Activated CD4-positive, alpha-beta T cell treated with anti-CD3 and anti-CD28 coated beads, Interleukin-2, amount 50 U/mL, for 4 hours (primary cell): ENCODE data around the gene MRPS6.

Experiments
- DNase-seq, 2 experiments: peaks; one replicate each; pipeline ENCODE4 v3.0.0-alpha.2; 2020

Gene MRPS6

DNA sequence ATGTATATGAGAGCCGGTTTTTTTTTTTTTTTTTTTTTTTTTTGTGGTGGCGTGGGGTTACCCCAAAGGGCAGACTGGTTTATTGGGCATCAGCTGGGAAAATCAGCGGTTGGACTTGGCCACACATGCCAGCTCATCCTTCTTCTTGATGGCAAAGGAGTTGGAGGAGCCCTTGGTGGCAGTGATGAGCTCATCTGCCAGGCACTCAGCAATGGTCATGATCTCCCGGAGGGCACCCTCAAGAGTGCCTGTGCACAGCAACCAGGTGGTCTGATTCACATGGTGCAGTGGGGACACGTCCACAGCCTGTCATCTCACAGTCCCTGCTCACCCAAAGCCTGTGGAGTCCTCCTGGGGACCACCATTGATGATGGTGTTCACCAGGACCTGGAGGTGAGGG is 62.0 kb downstream of the MRPS6 start:
- no peak for DNase-seq

GRCh38 chr21:34141373-34141772 is 68.0 kb downstream of the MRPS6 start:
- DNase-seq: no peak

DNA sequence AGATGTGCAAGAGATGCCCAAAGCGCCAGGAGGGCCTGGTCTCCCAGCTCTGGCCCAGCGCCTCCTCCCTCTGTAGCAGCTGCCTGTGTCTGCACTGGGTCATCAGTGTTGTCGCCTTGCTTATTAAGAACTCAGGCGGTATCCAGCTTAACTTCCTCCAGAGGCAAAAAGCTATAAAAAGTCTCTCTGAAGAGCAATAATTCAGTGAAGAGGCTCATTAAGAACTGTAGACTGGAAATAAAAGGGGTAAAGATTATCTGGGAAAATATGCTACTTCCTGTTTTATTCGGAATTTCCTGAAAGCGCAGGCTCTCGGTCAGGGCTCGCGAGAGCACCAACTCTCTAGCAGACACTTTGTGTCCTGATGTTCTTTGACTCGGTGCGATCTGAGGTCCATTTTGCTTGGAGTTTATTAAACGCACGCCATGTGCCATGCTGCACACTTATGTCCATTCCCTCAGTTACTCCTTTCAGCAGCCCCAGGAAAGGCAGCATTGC is 70.4 kb downstream of the MRPS6 start:
- no peak for DNase-seq

DNA sequence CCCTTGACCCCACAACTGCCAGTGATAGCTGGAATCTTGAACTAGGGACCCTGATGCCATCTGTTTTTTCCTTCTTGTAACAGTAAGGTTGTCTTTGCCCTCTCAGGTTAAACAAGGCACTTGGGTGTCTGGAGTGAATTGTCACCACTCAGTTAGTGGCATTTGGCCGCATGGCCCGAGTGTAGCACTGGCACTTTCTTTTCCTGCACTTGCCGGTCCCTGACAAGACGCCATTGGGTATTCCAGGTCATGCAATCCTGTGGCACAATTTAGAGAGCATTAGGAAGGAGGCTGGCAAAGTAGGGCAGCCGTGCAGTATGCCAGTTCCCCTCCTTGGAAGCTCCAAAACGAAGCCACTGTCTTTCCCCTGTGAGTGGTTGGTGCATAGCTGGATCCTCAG is 70.8 kb downstream of the MRPS6 start:
- no peak for DNase-seq

GRCh38 chr21:34147792-34148418 is 74.5 kb downstream of the MRPS6 start:
- DNase-seq: no peak

- no peak for DNase-seq
Measured at GRCh38 chr21:34148419-34148804, 75.0 kb downstream of the MRPS6 start.

DNA sequence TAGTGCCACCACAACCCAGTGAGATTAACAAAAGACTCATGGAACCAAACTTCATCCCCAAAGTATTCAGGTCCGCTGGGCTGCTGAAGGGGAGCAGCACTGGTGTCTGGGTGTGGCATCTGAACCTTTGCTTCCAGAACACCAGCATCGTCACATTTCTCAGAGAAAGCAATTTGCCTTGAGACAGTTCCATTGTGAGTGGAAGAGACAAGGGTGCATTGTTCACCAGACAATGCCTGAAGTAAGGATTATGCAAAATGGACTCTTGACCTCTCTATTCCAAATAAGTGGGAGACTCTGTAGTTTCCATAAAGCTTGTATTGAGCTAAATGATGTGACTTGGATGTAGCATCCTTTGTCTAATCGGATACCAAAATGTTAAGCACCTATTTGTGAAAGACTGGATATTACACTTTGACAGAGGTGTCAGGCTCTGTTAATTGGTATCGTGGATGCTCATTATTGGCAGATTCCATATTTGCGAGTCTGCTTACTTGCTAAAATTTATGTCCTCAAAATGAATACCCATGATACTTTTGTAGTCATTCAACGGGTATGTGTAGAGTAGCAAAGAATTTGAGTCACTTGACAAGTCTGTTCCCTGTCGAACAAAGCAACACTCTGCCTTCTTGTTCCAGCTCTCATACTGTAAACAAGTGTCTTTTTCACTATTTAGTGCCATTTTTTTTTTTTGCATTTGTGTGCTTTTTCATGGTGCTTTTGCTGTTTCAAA is 75.6 kb downstream of the MRPS6 start:
- DNase-seq: no peak

DNA sequence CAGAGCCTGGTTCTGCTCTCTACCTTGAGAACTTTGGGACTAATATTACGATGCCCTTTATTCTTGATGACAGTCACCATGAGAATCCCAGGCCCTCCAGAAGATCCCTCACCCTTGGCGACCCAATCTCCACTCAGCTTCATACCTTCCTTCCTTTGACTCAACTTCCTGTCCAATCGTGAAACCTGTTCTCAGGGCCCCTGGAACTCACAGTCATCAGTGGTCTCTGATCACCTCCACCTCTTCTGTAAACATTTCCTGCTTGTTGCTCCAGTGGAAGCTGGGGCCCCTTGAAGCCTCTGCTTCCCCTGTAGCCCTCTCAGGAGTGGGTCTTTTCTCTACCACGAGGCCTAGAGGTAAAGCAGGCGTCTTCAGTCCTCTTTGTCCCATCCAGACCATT is 79.1 kb downstream of the MRPS6 start:
- DNase-seq: no peak

- DNase-seq: no peak
Measured at GRCh38 chr21:34154878-34155277, 81.5 kb downstream of the MRPS6 start.

DNA sequence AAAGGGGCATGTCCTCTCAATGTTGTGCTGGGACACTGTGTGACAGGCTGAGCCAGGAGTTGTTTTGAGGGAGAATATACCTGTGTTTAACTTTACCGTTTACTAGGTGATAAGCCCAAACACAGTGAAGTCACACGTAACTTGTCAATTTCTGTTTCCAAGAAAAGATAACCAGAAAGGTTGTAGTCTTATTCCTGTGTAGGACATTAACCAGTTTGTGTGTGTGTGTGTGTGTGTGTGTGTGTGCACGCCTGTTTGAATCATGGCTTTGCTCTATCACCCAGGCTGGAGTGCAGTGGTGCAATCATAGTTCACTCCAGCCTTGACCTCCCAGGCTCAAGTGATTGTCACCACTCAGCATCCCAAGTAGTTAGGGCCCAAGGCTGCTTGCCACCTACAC is 83.6 kb downstream of the MRPS6 start:
- no peak for DNase-seq

- DNase-seq: no peak
Measured at GRCh38 chr21:34157521-34157920, 84.1 kb downstream of the MRPS6 start.

- DNase-seq: no peak
Measured at GRCh38 chr21:34158866-34159835, 85.8 kb downstream of the MRPS6 start.

DNA sequence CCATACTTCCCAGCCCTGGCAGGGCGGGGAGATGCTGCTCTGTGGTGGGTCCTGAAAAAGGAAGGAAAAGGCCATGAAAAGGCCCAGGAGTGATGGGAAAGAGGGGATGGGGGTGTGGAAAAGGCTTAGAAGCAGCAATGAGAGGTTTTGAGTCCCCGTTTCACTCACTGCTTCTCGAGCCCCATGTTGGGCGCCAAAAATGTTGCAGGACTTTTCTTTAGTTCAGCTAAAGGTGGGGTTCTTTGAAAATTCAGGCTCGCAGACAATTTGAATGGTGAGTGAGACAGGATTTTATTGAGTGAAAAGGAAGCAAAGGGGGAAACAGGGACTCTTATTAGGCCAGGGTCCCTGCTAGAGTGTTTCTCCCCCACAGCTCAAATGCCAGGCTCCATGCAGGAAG is 93.1 kb downstream of the MRPS6 start:
- no peak for DNase-seq

- no peak for DNase-seq
Measured at GRCh38 chr21:34170886-34171285, 97.5 kb downstream of the MRPS6 start.

- no peak for DNase-seq
Measured at GRCh38 chr21:34174470-34174869, 101.1 kb downstream of the MRPS6 start.

- no peak for DNase-seq
Measured at GRCh38 chr21:34176448-34176847, 103.1 kb downstream of the MRPS6 start.

DNA sequence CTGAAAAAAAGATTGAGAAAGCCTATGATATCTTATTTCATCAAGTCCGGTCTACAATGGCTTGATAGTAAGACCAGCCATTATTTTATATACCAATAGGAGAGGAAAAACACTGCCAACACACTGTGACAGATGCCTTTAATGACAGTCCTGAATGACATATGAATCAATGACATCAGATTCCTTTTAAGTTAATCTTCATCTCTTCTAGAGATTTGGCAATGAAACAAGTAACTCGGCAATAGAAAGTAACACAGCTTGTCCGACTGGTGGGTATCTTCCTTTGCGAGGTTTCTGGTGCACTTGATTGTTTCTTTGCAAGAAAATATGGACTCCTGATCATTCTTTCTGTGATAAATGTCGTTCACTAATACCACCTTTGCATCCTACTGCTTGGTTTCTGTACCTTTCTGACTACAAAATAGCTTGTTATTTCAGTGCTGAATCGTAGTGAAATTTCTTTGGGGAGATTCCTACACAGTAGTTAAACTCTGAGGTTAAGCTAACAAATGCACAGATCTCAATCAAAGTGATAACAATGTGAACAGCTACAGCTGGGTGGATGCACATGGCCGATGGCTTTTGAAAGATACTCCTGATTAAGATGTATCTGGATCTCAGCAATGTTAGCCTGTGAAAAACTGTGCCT is 104.7 kb downstream of the MRPS6 start:
- no peak for DNase-seq

GRCh38 chr21:34179204-34179935 is 106.0 kb downstream of the MRPS6 start:
- no peak for DNase-seq

- no peak for DNase-seq
Measured at GRCh38 chr21:34180407-34180806, 107.0 kb downstream of the MRPS6 start.

DNA sequence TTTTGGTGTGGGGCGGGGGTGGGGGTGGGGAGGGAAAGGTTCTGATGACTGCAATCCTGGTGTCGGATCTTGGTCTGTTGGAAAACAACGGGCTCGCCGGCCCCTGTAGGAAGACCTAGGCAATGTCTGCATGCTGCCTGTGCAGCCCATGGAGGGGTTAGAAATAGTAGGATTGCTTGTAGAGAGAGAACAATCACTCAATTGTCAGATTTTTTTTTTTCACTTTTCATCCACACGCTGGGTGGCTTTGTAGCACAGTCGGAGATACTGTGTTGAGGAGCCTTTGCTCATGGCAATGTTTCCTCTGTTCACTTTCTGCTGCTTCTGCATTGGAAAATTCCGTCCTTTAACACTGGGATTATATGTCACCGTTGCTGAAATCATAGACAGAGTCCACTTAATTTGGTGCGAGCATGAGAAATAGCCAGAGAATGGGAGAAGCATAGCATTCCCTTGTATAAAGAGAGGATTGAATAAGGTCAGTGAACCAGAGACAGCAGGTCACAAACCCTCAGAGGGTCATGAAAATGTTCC is 107.5 kb downstream of the MRPS6 start:
- no peak for DNase-seq

- no peak for DNase-seq
Measured at GRCh38 chr21:34181431-34182039, 108.2 kb downstream of the MRPS6 start.
